GM12875 (cell line): ENCODE results near the gene CLEC10A.
"Not testable (repeated sequence)": the region's sequence is repeated elsewhere in the genome, so short reads cannot be mapped to it uniquely, and the experiment has no call there.

Experiments
- H3K4me3 ChIP-seq: one replicate; pipeline ENCODE4 v1.5.1; 2011; ENCODE audit warnings: low read depth, low read length, control low read depth
- CTCF ChIP-seq: IDR thresholded peaks from 2 replicates; pipeline ENCODE4 v1.5.1; 2011; ENCODE audit warnings: low read depth, mild to moderate bottlenecking, control low read depth, inconsistent platforms, low read length, moderate library complexity, borderline replicate concordance; ENCODE audit not compliant: insufficient read depth

The CLEC10A gene

GRCh38 chr17:7095625-7096024 lies 15.6 kb upstream of the CLEC10A start:
- H3K4me3 ChIP-seq = no peak overlapping the region
- no peak for TF ChIP-seq CTCF

- TF ChIP-seq CTCF = no peak
- no peak overlapping the region for H3K4me3 ChIP-seq
Measured at GRCh38 chr17:7094652-7095019, 14.6 kb upstream of the CLEC10A start.

- H3K4me3 ChIP-seq = not testable (repeated sequence)
Measured at GRCh38 chr17:7091311-7092005, 11.4 kb upstream of the CLEC10A start.

- not testable (repeated sequence) for H3K4me3 ChIP-seq
Measured at GRCh38 chr17:7089570-7089969, 9.5 kb upstream of the CLEC10A start.

GRCh38 chr17:7088442-7088841 lies 8.4 kb upstream of the CLEC10A start:
- not testable (repeated sequence) for H3K4me3 ChIP-seq

- no peak overlapping the region for H3K4me3 ChIP-seq
- no peak for TF ChIP-seq CTCF
Measured at GRCh38 chr17:7084088-7084487, 4.0 kb upstream of the CLEC10A start.

GRCh38 chr17:7083592-7083991 lies 3.5 kb upstream of the CLEC10A start:
- TF ChIP-seq CTCF = no peak
- no peak overlapping the region for H3K4me3 ChIP-seq

- TF ChIP-seq CTCF = no peak
- H3K4me3 ChIP-seq = no peak overlapping the region
Measured at GRCh38 chr17:7081341-7082062, 1.5 kb upstream of the CLEC10A start.

GRCh38 chr17:7080456-7081041 lies 498 bp upstream of the CLEC10A start:
- H3K4me3 ChIP-seq = no peak overlapping the region
- TF ChIP-seq CTCF = no peak
